Stimulated activated CD8-positive, alpha-beta memory T cell treated with anti-CD3 and anti-CD28 coated beads, Interleukin-4, amount 100 ng/mL, for 24 hours (primary cell): ENCODE results near the gene IPO9.
"Not testable (repeated sequence)": the region's sequence is repeated elsewhere in the genome, so short reads cannot be mapped to it uniquely, and the experiment has no call there.

Source experiments
- DNase-seq: peaks from one replicate; pipeline ENCODE4 v3.0.0-alpha.2; 2020; ENCODE audit warnings: low read depth

IPO9 gene

GRCh38 chr1:201848230-201848629 lies 19.3 kb downstream of the IPO9 start:
- DNase-seq = no peak

- DNase-seq = no peak
These were observed 20.6 kb downstream of the IPO9 start for GRCh38 chr1:201849372-201850052.

GRCh38 chr1:201850053-201850397 lies 21.1 kb downstream of the IPO9 start:
- DNase-seq = no peak

GRCh38 chr1:201851949-201852348 lies 23.0 kb downstream of the IPO9 start:
- DNase-seq = no peak

GRCh38 chr1:201856722-201857121 lies 27.8 kb downstream of the IPO9 start:
- not testable (repeated sequence) for DNase-seq

- no peak for DNase-seq
These were observed 30.5 kb downstream of the IPO9 start for GRCh38 chr1:201859424-201859823.

- no peak for DNase-seq
These were observed 32.5 kb downstream of the IPO9 start for GRCh38 chr1:201861448-201861847.

- DNase-seq = no peak
These were observed 41.4 kb downstream of the IPO9 start for GRCh38 chr1:201870397-201870796.

- no peak for DNase-seq
These were observed 45.7 kb downstream of the IPO9 start for GRCh38 chr1:201874672-201875071.

- no peak for DNase-seq
These were observed 47.3 kb downstream of the IPO9 start for GRCh38 chr1:201876148-201876818.

GRCh38 chr1:201877877-201878401 lies 49.0 kb downstream of the IPO9 start:
- DNase-seq = no peak

- no peak for DNase-seq
These were observed 52.1 kb downstream of the IPO9 start for GRCh38 chr1:201880928-201881571.

- no peak for DNase-seq
These were observed 52.7 kb downstream of the IPO9 start for GRCh38 chr1:201881617-201882016.

GRCh38 chr1:201882665-201883132 lies 53.7 kb downstream of the IPO9 start:
- DNase-seq = no peak

GRCh38 chr1:201883266-201883665 lies 54.3 kb downstream of the IPO9 start:
- DNase-seq = no peak

GRCh38 chr1:201883786-201884185 lies 54.8 kb downstream of the IPO9 start:
- DNase-seq = no peak

GRCh38 chr1:201884425-201884824 lies 55.5 kb downstream of the IPO9 start:
- DNase-seq = no peak

GRCh38 chr1:201885531-201886075 lies 56.6 kb downstream of the IPO9 start:
- no peak for DNase-seq

GRCh38 chr1:201886103-201886885 lies 57.3 kb downstream of the IPO9 start:
- DNase-seq = no peak

GRCh38 chr1:201887116-201887866 lies 58.3 kb downstream of the IPO9 start:
- no peak for DNase-seq
